GM19328 (cell line): ENCODE measurements around the gene RASA2.
"Not testable (repeated sequence)": the region's sequence is repeated elsewhere in the genome, so short reads cannot be mapped to it uniquely, and the experiment has no call there.

Experiments
- ATAC-seq: cut with Tn5 transposase; IDR thresholded peaks from one replicate; pipeline ENCODE4 v1.9.1; 2021; ENCODE audit warnings: mild to moderate bottlenecking, moderate library complexity; ENCODE audit not compliant: unreplicated experiment

RASA2 gene

GRCh38 chr3:141491081-141491480, 4.3 kb downstream of the RASA2 start:
- no peak for ATAC-seq

- no peak for ATAC-seq
These were observed 5.1 kb downstream of the RASA2 start for GRCh38 chr3:141491929-141492328.

GRCh38 chr3:141493184-141493583, 6.4 kb downstream of the RASA2 start:
- ATAC-seq: no peak

GRCh38 chr3:141497589-141497988, 10.8 kb downstream of the RASA2 start:
- not testable (repeated sequence) for ATAC-seq

- peak; percentile 89 for ATAC-seq
These were observed 11.9 kb downstream of the RASA2 start for GRCh38 chr3:141498598-141499223.

- ATAC-seq: no peak
These were observed 12.5 kb downstream of the RASA2 start for GRCh38 chr3:141499284-141499683.

GRCh38 chr3:141499965-141500364, 13.1 kb downstream of the RASA2 start:
- no peak for ATAC-seq

GRCh38 chr3:141500397-141500796, 13.6 kb downstream of the RASA2 start:
- no peak for ATAC-seq

GRCh38 chr3:141505166-141505565, 18.3 kb downstream of the RASA2 start:
- ATAC-seq: no peak

- ATAC-seq: no peak
These were observed 19.2 kb downstream of the RASA2 start for GRCh38 chr3:141506071-141506470.

GRCh38 chr3:141507392-141508066, 20.7 kb downstream of the RASA2 start:
- ATAC-seq: no peak

- ATAC-seq: no peak
These were observed 21.2 kb downstream of the RASA2 start for GRCh38 chr3:141508067-141508436.

- ATAC-seq: no peak
These were observed 24.5 kb downstream of the RASA2 start for GRCh38 chr3:141511361-141511760.

GRCh38 chr3:141514382-141514781, 27.6 kb downstream of the RASA2 start:
- no peak for ATAC-seq

- no peak for ATAC-seq
These were observed 32.8 kb downstream of the RASA2 start for GRCh38 chr3:141519587-141519986.

GRCh38 chr3:141521781-141522180, 35.0 kb downstream of the RASA2 start:
- ATAC-seq: no peak

GRCh38 chr3:141523615-141524375, 37.0 kb downstream of the RASA2 start:
- ATAC-seq: no peak

GRCh38 chr3:141524988-141525387, 38.2 kb downstream of the RASA2 start:
- no peak for ATAC-seq

- ATAC-seq: no peak
These were observed 39.0 kb downstream of the RASA2 start for GRCh38 chr3:141525814-141526213.

- ATAC-seq: no peak
These were observed 39.9 kb downstream of the RASA2 start for GRCh38 chr3:141526709-141527108.

- ATAC-seq: no peak
These were observed 42.0 kb downstream of the RASA2 start for GRCh38 chr3:141528800-141529199.

- no peak for ATAC-seq
These were observed 42.4 kb downstream of the RASA2 start for GRCh38 chr3:141529256-141529655.
